HG02798 (cell line): ENCODE data around the gene SMYD1.

Experiments
- ATAC-seq: cut with Tn5 transposase; IDR thresholded peaks from one replicate; pipeline ENCODE4 v1.9.1; 2021; ENCODE audit warnings: mild to moderate bottlenecking; ENCODE audit not compliant: unreplicated experiment, poor library complexity

SMYD1 gene

GRCh38 chr2:88137833-88138232, 70.2 kb downstream of the SMYD1 start:
- ATAC-seq: no peak

GRCh38 chr2:88139203-88139702, 71.6 kb downstream of the SMYD1 start:
- no peak for ATAC-seq

GRCh38 chr2:88139804-88140203, 72.2 kb downstream of the SMYD1 start:
- no peak for ATAC-seq

GRCh38 chr2:88141952-88142351, 74.3 kb downstream of the SMYD1 start:
- no peak for ATAC-seq

- no peak for ATAC-seq
Observed at GRCh38 chr2:88144271-88144670, 76.6 kb downstream of the SMYD1 start.

GRCh38 chr2:88144914-88145497, 77.4 kb downstream of the SMYD1 start:
- no peak for ATAC-seq

GRCh38 chr2:88146590-88146989, 79.0 kb downstream of the SMYD1 start:
- ATAC-seq: no peak

GRCh38 chr2:88147145-88147544, 79.5 kb downstream of the SMYD1 start:
- no peak for ATAC-seq

- no peak for ATAC-seq
Observed at GRCh38 chr2:88148929-88149438, 81.4 kb downstream of the SMYD1 start.

GRCh38 chr2:88159481-88159880, 91.9 kb downstream of the SMYD1 start:
- no peak for ATAC-seq

GRCh38 chr2:88159955-88160415, 92.4 kb downstream of the SMYD1 start:
- ATAC-seq: no peak

GRCh38 chr2:88160517-88160916, 92.9 kb downstream of the SMYD1 start:
- ATAC-seq: no peak

- ATAC-seq: no peak
Observed at GRCh38 chr2:88161446-88162244, 94.0 kb downstream of the SMYD1 start.
